GM19025 (cell line): ENCODE measurements around the gene VANGL2.

Experiments
- ATAC-seq: cut with Tn5 transposase; IDR thresholded peaks from one replicate; pipeline ENCODE4 v1.9.1; 2021; ENCODE audit warnings: mild to moderate bottlenecking, low read depth, moderate library complexity; ENCODE audit not compliant: unreplicated experiment

Gene VANGL2

DNA sequence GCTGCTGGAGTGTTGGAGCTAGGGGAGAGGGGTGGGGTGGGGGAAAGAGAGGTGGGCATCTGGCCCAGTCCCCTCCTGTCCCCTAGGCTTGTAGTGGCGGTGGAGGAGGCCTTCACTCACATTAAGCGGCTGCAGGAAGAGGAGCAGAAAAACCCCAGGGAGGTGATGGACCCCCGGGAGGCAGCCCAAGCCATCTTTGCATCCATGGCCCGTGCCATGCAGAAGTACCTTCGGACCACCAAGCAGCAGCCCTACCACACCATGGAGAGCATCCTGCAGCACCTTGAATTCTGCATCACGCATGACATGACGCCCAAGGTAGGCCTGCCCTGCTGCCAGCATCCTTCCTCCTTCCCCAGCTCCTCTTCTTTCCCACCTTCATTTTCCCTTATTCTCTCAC, 23.6 kb downstream of the VANGL2 start:
- ATAC-seq, result no peak

DNA sequence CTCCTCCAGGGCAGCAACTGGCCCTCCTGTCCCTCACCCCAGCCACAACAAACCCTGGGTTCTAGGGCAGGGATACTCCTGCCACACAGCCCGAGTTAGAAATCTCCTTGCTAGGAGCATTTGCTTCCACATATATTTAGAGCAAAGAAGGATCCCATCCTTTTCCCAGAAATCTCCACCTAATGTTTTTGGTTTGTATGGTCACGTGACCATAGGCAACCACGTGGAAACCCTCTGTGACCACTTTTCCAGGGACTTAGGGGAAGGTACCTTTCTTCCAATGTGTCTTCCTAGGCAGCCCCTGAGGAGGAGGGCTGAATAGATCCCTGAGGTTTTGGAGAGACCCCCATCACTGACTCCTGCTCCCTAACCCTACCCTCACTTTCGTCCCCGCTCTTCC, 25.5 kb downstream of the VANGL2 start:
- no peak for ATAC-seq

- no peak for ATAC-seq
These were observed 27.3 kb downstream of the VANGL2 start for GRCh38 chr1:160427625-160428024.

DNA sequence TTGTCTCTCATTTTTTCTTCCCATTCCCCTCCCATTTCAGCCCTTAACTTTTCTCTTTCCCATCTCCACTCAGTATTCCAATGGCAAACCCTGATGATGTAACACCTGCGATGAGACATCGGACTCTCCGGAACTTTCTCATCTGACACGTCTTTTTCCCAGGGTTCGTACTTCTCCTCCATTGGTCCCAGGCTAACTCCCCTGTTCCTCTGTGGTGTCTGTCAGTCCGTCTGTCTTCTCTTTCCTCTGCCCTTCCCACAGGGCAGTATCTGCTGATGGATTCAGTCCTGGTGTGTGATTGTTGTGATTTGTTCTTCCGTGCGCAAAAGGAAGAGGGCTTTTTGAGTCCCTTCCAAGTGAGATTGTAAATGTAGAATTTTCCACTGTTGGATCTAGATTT, 27.7 kb downstream of the VANGL2 start:
- no peak for ATAC-seq

- no peak for ATAC-seq
These were observed 28.3 kb downstream of the VANGL2 start for GRCh38 chr1:160428655-160429054.

- no peak for ATAC-seq
These were observed 28.8 kb downstream of the VANGL2 start for GRCh38 chr1:160429125-160429561.

GRCh38 chr1:160429702-160430535, 29.6 kb downstream of the VANGL2 start:
- ATAC-seq, result peak; percentile 29

DNA sequence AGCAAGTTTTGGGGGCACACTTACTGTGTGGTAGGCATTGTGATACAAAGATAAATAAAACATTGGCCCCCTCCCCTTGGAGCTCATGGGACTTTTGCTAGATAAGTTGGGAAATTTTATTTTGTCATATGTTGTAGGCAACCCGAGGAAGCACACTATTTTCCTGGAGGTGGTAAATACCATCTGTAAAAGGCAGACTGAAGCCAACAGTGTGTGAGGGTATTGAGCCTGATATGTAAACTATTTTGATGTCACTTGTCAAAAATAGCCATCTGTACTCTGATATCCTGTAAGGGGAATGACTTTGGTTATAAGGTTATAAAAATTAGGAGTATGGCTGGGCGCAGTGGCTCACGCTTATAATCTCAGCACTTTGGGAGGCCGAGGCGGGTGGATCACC, 30.6 kb downstream of the VANGL2 start:
- ATAC-seq, result no peak

- ATAC-seq, result no peak
These were observed 31.2 kb downstream of the VANGL2 start for GRCh38 chr1:160431571-160431970.

GRCh38 chr1:160432371-160432786, 32.0 kb downstream of the VANGL2 start:
- peak; percentile 61 for ATAC-seq

GRCh38 chr1:160436966-160437365, 36.6 kb downstream of the VANGL2 start:
- ATAC-seq, result no peak

GRCh38 chr1:160437432-160438316, 37.3 kb downstream of the VANGL2 start:
- ATAC-seq, result peak; percentile 90

- ATAC-seq, result no peak
These were observed 38.1 kb downstream of the VANGL2 start for GRCh38 chr1:160438317-160438918.

DNA sequence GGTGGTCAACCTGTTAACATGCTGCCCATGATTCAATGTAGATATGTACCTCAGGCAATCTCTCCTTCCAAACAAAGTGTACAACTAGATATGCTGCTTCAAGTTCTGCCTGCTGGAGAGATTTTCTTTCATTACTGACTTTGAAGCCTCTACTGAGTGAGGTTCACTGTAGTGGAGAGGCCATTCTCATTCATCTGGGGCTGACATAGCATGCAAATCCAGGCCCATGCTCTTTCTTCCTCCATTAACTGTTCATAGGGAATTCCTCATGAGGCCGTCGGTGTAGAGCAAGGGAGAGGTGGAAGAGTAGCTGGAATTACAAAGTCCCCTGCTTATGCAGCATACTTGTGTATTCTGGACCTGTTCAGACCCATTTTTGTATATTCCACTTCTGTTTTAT, 38.6 kb downstream of the VANGL2 start:
- ATAC-seq, result no peak

GRCh38 chr1:160439718-160440117, 39.4 kb downstream of the VANGL2 start:
- no peak for ATAC-seq

DNA sequence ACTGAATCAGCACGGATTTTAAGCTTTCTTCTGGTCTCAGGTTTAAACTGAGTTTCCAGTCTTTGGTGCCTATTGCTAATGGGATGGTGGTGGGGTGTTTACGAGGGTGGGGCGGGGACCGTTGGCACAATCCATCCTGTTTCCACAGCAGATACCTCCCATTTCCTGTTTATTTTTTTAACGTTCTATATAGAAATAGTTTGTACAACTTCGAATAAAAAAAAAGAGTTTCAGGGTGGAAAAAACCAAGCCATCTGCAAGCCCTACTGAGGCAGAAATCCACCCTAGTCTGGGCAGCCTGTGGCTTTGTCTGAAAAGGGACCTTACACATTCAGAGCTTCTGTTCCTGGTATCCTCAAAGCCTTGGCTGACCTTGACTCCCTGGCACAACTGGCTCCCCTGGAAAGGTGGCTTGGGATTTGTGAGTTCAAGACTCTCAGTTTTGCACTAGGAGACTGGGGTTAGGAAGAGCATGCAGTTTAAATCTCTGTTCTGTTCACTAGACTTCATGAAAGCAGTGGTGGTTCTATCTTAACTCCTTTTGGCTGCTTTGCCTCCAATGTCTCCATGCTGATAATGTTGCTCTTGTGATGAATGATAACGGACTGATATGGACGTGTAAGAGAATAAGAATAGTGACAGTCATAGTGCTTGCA, 46.7 kb downstream of the VANGL2 start:
- no peak for ATAC-seq

DNA sequence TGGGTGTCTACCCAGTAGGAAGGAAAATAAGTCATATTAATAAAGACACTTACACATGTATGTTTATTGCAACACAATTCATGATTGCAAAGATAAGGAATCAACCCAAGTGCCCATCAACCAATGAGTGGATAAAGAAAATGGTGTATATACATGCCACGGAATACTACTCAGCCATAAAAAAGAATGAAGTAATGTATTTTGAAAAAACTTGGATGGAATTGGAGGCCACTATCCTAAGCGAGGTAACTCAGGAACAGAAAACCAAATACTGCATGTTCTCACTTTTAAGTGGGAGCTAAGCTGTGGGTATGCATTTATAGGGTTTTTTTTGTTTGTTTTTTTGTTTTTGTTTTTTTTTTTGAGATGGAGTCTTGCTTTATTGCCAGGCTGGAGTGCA, 49.1 kb downstream of the VANGL2 start:
- ATAC-seq, result no peak

DNA sequence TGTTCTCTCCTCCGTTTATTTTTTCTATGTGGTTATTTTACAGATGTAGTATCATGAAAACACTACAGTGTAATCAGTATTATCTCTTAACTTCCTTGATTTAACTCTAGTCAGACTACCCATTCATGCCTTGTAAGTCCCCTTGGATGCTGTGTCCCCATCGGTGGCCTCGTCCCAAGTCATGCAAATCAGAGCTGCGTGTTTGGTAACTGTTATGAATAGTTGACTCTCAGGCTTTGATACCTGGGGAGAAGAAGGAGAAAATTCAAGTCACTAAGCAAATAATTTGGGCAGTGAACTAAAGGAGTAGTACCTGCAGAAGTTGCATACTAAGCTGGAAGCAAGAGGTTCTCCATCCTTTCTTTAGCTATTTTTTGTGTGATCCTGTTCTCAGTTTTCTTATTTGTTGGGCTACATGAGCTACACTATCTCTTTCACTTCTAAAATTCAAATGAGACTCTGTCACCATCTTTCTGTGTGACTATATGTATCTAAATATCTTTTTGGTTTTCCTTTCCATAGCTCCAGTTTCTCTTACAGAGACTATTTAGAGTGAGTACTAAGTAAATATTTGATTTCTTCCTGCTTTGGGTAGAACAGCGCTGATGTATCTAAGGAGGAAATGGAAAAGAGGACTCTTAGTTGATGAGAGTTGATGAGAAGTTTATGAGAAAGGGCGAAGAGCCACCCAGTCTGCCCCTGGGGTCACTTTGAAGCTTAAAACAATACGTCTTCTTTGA, 50.9 kb downstream of the VANGL2 start:
- ATAC-seq, result peak; percentile 60

- peak; percentile 32 for ATAC-seq
These were observed 51.5 kb downstream of the VANGL2 start for GRCh38 chr1:160451859-160452232.

GRCh38 chr1:160453443-160453842, 53.1 kb downstream of the VANGL2 start:
- no peak for ATAC-seq
